ENCODE results near the gene DPEP2NB.

GRCh38 chr16:68022728-68023537 lies 7.2 kb upstream of the DPEP2NB start, which contains the start of the genes DDX28 and DUS2:
- no peak for TF ChIP-seq CTCF (IDR thresholded peaks at IDR 0.05; ENCODE audit: low read depth, low read length, poor library complexity, severe bottlenecking)
- no peak for TF ChIP-seq EZH2phosphoT487 (IDR thresholded peaks at IDR 0.05; ENCODE audit: borderline replicate concordance, low read length)

Measured in DOHH2 (cell line).